Measurements from ENCODE around the gene KAT6B.

The KAT6B gene

DNA sequence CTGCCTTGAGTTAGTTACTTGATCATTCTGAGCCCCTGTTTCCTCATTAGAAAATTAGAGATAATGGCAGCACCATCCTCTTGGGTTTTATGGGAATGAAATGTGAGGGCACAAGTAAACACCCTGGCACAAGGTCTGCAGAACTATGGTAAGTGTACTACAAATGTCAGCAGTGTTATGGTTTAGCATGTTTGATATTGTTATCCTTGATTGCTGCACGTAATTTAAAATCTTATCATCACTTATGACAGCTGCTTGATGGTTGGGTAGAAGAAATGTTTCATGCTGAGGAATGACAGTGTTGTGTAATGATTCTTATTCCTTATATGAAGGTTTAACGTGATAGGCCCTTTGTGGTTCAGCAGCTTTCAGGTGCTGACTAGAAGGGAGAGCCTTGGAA lies 134.3 kb downstream of the KAT6B start:
- no peaks in the 10 kb centered on the region for H3K9me3 ChIP-seq (ENCODE audit: control extremely low read depth in 1 of 5, control insufficient read depth in 4 of 5, insufficient read depth in 2 of 5, low read depth in 1 of 5, low read length in 4 of 5)
- no peak overlapping the region for H3K4me3 ChIP-seq (ENCODE audit: control insufficient read depth in 1 of 7, extremely low read depth in 1 of 7, insufficient read depth in 4 of 7, low read depth in 2 of 7, low read length in 6 of 7)
- POLR2A ChIA-PET = no interaction called here
- H3K36me3 ChIP-seq (ENCODE audit: control insufficient read depth in 4 of 4, insufficient read depth in 4 of 4, low read length in 3 of 4) = peaks cover 0 to 13% (median 7%) of the 10 kb centered on the region in 4 experiments
- no peaks in the 10 kb centered on the region for H3K4me1 ChIP-seq (ENCODE audit: control extremely low read depth in 1 of 4, control insufficient read depth in 4 of 4, insufficient read depth in 4 of 4, low read length in 3 of 4)
- CTCF ChIA-PET = interaction anchor here (0.8 to 1.9 kb wide), 2 partner anchors 13 to 20 kb away, joined by 3 to 4 read pairs; no protein-coding TSS in a partner anchor
- DNase-seq = no peak
- 100% methylated on average over 1 of the region's 2 CpGs for WGBS (ENCODE audit: insufficient coverage)
- H3K27me3 ChIP-seq (replicated peaks in 2 of 5; ENCODE audit: control insufficient read depth in 4 of 5, insufficient read depth in 5 of 5, low read length in 4 of 5) = no peaks in the 10 kb centered on the region
- no peak overlapping the region for H3K27ac ChIP-seq (ENCODE audit: insufficient read depth in 1 of 2, low read depth in 1 of 2, low read length in 2 of 2, poor library complexity in 1 of 2, severe bottlenecking in 2 of 2)

- Histone ChIP-seq H3K27me3 (replicated peaks in 2 of 5; ENCODE audit: control insufficient read depth in 4 of 5, insufficient read depth in 5 of 5, low read length in 4 of 5) (no peaks in the 10 kb centered on the region), H3K4me3 (ENCODE audit: control insufficient read depth in 1 of 7, extremely low read depth in 1 of 7, insufficient read depth in 4 of 7, low read depth in 2 of 7, low read length in 6 of 7) (no peak overlapping the region), H3K4me1 (ENCODE audit: control extremely low read depth in 1 of 4, control insufficient read depth in 4 of 4, insufficient read depth in 4 of 4, low read length in 3 of 4) (peaks cover 0 to 1% (median 0%) of the 10 kb centered on the region in 4 experiments), H3K27ac (ENCODE audit: insufficient read depth in 1 of 2, low read depth in 1 of 2, low read length in 2 of 2, poor library complexity in 1 of 2, severe bottlenecking in 2 of 2) (no peak overlapping the region), H3K9me3 (ENCODE audit: control extremely low read depth in 1 of 5, control insufficient read depth in 4 of 5, insufficient read depth in 2 of 5, low read depth in 1 of 5, low read length in 4 of 5) (peaks cover 0 to 2% (median 0%) of the 10 kb centered on the region in 5 experiments), H3K36me3 (ENCODE audit: control insufficient read depth in 4 of 4, insufficient read depth in 4 of 4, low read length in 3 of 4) (peaks cover 0 to 13% (median 7%) of the 10 kb centered on the region in 4 experiments)
- DNase-seq = no peak
- CTCF ChIA-PET = no interaction called here
- POLR2A ChIA-PET = no interaction called here
- no CpG with 5 or more reads among the region's 4 CpGs for WGBS (ENCODE audit: insufficient coverage)
Measured at GRCh38 chr10:74962517-74962916, 136.1 kb downstream of the KAT6B start.

- no peaks in the 10 kb centered on the region for H3K27me3 ChIP-seq (replicated peaks in 2 of 5; ENCODE audit: control insufficient read depth in 4 of 5, insufficient read depth in 5 of 5, low read length in 4 of 5)
- H3K36me3 ChIP-seq (ENCODE audit: control insufficient read depth in 4 of 4, insufficient read depth in 4 of 4, low read length in 3 of 4) = peaks cover 0 to 13% (median 7%) of the 10 kb centered on the region in 4 experiments
- ChIA-PET CTCF (interaction anchor here (0.6 kb wide), 1 partner anchor 39 kb away, joined by 3 read pairs; no protein-coding TSS in a partner anchor), POLR2A (no interaction called here)
- DNase-seq = no peak
- H3K4me3 ChIP-seq (ENCODE audit: control insufficient read depth in 1 of 7, extremely low read depth in 1 of 7, insufficient read depth in 4 of 7, low read depth in 2 of 7, low read length in 6 of 7) = no peak overlapping the region
- peaks cover 6 to 11% (median 7%) of the 10 kb centered on the region in 4 experiments for H3K4me1 ChIP-seq (ENCODE audit: control extremely low read depth in 1 of 4, control insufficient read depth in 4 of 4, insufficient read depth in 4 of 4, low read length in 3 of 4)
- H3K9me3 ChIP-seq (ENCODE audit: control extremely low read depth in 1 of 5, control insufficient read depth in 4 of 5, insufficient read depth in 2 of 5, low read depth in 1 of 5, low read length in 4 of 5) = peaks cover 0 to 2% (median 0%) of the 10 kb centered on the region in 5 experiments
- no peak overlapping the region for H3K27ac ChIP-seq (ENCODE audit: insufficient read depth in 1 of 2, low read depth in 1 of 2, low read length in 2 of 2, poor library complexity in 1 of 2, severe bottlenecking in 2 of 2)
- 100% methylated on average over 2 of the region's 3 CpGs for WGBS (ENCODE audit: insufficient coverage)
Measured at GRCh38 chr10:74963549-74963948, 137.1 kb downstream of the KAT6B start.

DNA sequence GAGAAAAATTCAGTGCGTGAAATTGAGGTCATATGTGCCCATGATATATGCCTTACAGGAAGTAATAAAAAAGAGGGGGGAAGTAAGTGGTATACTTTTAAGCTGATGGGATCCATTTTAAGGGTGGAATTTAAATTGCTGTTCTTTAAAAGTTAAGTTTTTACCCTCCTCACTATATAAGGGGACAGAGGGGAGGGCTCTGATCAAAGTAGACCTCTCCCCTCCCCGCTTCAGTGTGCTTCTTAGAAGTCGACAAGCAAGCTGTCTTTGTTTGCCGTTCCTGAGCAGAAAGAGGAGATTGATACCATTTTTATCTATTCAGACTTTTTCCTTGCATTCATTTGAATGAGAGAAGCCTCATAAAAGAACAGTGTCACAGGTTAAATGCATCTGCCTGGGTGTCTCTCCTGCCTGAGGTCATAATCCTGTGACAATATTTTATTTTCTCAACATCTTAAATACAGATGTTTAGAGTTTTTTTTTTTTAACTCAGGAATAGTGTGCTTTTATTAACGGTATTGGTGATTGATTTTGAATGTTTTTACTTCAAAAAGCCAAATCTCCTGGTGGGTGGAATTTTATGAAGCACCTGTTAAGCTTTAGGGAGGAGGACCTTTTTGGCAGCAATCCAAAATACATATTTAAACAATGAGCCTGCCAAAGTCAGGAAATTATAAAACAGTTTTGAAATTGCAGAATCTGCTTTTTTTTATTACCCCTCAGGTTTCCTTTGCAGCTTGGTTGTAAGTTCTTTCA lies 141.7 kb downstream of the KAT6B start:
- peaks cover 0 to 2% (median 0%) of the 10 kb centered on the region in 5 experiments for H3K9me3 ChIP-seq (ENCODE audit: control extremely low read depth in 1 of 5, control insufficient read depth in 4 of 5, insufficient read depth in 2 of 5, low read depth in 1 of 5, low read length in 4 of 5)
- peak; percentile 38 to 79 (median 63) for DNase-seq
- H3K4me1 ChIP-seq (ENCODE audit: control extremely low read depth in 1 of 4, control insufficient read depth in 4 of 4, insufficient read depth in 4 of 4, low read length in 3 of 4) = peaks cover 13 to 26% (median 16%) of the 10 kb centered on the region in 4 experiments
- ChIA-PET CTCF (interaction anchor here (1.0 to 1.7 kb wide), 4 partner anchors 9 to 229 kb away, joined by 3 to 4 read pairs (median 3); no protein-coding TSS in a partner anchor), POLR2A (no interaction called here)
- H3K36me3 ChIP-seq (ENCODE audit: control insufficient read depth in 4 of 4, insufficient read depth in 4 of 4, low read length in 3 of 4) = peaks cover 0 to 6% (median 3%) of the 10 kb centered on the region in 4 experiments
- H3K27me3 ChIP-seq (replicated peaks in 2 of 5; ENCODE audit: control insufficient read depth in 4 of 5, insufficient read depth in 5 of 5, low read length in 4 of 5) = no peaks in the 10 kb centered on the region
- peak overlapping the region in 6 of 7 experiments; percentile 30 to 71 (median 40) for H3K4me3 ChIP-seq (ENCODE audit: control insufficient read depth in 1 of 7, extremely low read depth in 1 of 7, insufficient read depth in 4 of 7, low read depth in 2 of 7, low read length in 6 of 7)
- no peak overlapping the region for H3K27ac ChIP-seq (ENCODE audit: insufficient read depth in 1 of 2, low read depth in 1 of 2, low read length in 2 of 2, poor library complexity in 1 of 2, severe bottlenecking in 2 of 2)
- WGBS (ENCODE audit: insufficient coverage) = 0% methylated on average over 2 of the region's 5 CpGs

DNA sequence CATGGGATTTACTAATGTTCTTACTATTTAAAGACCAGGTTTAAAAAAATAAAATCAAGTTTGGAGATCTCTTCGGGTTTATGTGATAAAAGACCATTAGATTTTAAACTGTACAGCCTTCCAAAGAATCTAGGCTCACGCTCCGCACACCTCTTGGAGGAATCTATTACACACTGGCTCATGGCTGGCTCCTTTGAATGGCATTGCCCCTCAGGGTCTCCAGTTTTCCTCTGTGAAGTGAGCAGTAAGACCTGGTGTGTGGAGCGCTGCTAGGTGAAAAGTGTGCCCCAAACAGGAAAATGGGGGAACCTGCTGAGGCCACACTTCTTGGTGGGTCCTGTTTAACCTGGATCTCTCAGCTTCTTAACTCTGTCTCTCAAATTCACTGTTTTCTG lies 142.3 kb downstream of the KAT6B start:
- no peak for DNase-seq
- Histone ChIP-seq H3K9me3 (ENCODE audit: control extremely low read depth in 1 of 5, control insufficient read depth in 4 of 5, insufficient read depth in 2 of 5, low read depth in 1 of 5, low read length in 4 of 5) (peaks cover 0 to 2% (median 0%) of the 10 kb centered on the region in 5 experiments), H3K4me1 (ENCODE audit: control extremely low read depth in 1 of 4, control insufficient read depth in 4 of 4, insufficient read depth in 4 of 4, low read length in 3 of 4) (peaks cover 13 to 26% (median 16%) of the 10 kb centered on the region in 4 experiments), H3K4me3 (ENCODE audit: control insufficient read depth in 1 of 7, extremely low read depth in 1 of 7, insufficient read depth in 4 of 7, low read depth in 2 of 7, low read length in 6 of 7) (peak overlapping the region in 2 of 7 experiments; percentile 5 to 71), H3K27me3 (replicated peaks in 2 of 5; ENCODE audit: control insufficient read depth in 4 of 5, insufficient read depth in 5 of 5, low read length in 4 of 5) (no peaks in the 10 kb centered on the region), H3K27ac (ENCODE audit: insufficient read depth in 1 of 2, low read depth in 1 of 2, low read length in 2 of 2, poor library complexity in 1 of 2, severe bottlenecking in 2 of 2) (no peak overlapping the region), H3K36me3 (ENCODE audit: control insufficient read depth in 4 of 4, insufficient read depth in 4 of 4, low read length in 3 of 4) (peaks cover 0 to 9% (median 3%) of the 10 kb centered on the region in 4 experiments)
- ChIA-PET CTCF (interaction anchor here (1.0 to 1.7 kb wide), 4 partner anchors 8 to 230 kb away, joined by 3 to 4 read pairs (median 3); no protein-coding TSS in a partner anchor), POLR2A (no interaction called here)
- 75% methylated on average over 4 of the region's 4 CpGs for WGBS (ENCODE audit: insufficient coverage)

DNA sequence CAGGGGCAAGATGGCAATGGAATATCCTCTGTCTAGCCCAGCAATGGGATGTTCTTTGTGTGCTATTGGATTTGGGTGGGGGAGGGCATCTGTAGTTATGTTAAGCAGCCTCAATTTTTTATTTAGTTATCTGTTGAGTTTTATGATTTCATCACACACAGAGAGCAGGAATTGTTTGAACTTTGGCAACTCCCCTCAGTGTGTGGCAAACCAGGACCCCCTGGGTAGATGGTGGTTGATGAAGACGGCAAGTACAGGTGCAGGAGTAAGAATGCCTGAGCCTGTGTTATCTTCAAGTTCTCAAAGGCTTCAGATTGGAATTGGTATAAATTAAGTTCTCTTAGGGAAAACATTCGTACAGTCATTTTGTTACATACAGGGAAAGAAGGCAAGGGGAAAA lies 142.7 kb downstream of the KAT6B start:
- ChIA-PET CTCF (no interaction called here), POLR2A (no interaction called here)
- Histone ChIP-seq H3K36me3 (ENCODE audit: control insufficient read depth in 4 of 4, insufficient read depth in 4 of 4, low read length in 3 of 4) (peaks cover 0 to 9% (median 5%) of the 10 kb centered on the region in 4 experiments), H3K4me1 (ENCODE audit: control extremely low read depth in 1 of 4, control insufficient read depth in 4 of 4, insufficient read depth in 4 of 4, low read length in 3 of 4) (peaks cover 13 to 26% (median 16%) of the 10 kb centered on the region in 4 experiments), H3K27me3 (replicated peaks in 2 of 5; ENCODE audit: control insufficient read depth in 4 of 5, insufficient read depth in 5 of 5, low read length in 4 of 5) (no peaks in the 10 kb centered on the region), H3K27ac (ENCODE audit: insufficient read depth in 1 of 2, low read depth in 1 of 2, low read length in 2 of 2, poor library complexity in 1 of 2, severe bottlenecking in 2 of 2) (no peak overlapping the region), H3K4me3 (ENCODE audit: control insufficient read depth in 1 of 7, extremely low read depth in 1 of 7, insufficient read depth in 4 of 7, low read depth in 2 of 7, low read length in 6 of 7) (no peak overlapping the region), H3K9me3 (ENCODE audit: control extremely low read depth in 1 of 5, control insufficient read depth in 4 of 5, insufficient read depth in 2 of 5, low read depth in 1 of 5, low read length in 4 of 5) (peaks cover 0 to 2% (median 0%) of the 10 kb centered on the region in 5 experiments)
- no peak for DNase-seq
- 100% methylated on average over 2 of the region's 2 CpGs for WGBS (ENCODE audit: insufficient coverage)

DNA sequence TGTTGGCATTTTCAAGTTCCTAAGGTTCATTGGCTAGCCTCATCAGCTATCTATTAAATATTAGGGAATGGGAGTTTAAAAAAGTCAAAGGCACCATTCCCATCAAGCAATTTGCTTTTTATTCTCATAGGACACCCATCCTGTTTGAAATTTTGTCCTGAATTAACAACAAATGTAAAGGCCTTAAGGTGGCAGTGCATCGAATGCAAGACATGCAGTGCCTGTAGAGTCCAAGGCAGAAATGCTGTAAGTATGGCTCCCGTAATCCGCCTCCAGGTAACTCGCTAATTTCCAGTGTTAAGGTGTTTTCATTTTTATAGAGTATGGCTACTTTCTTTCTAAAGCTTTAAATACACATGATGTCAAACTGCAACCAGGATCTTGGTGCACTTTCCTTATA lies 143.1 kb downstream of the KAT6B start:
- no peak for DNase-seq
- H3K4me1 ChIP-seq (ENCODE audit: control extremely low read depth in 1 of 4, control insufficient read depth in 4 of 4, insufficient read depth in 4 of 4, low read length in 3 of 4) = peaks cover 13 to 26% (median 19%) of the 10 kb centered on the region in 4 experiments
- no peak overlapping the region for H3K4me3 ChIP-seq (ENCODE audit: control insufficient read depth in 1 of 7, extremely low read depth in 1 of 7, insufficient read depth in 4 of 7, low read depth in 2 of 7, low read length in 6 of 7)
- WGBS (ENCODE audit: insufficient coverage) = 100% methylated on average over 1 of the region's 4 CpGs
- H3K9me3 ChIP-seq (ENCODE audit: control extremely low read depth in 1 of 5, control insufficient read depth in 4 of 5, insufficient read depth in 2 of 5, low read depth in 1 of 5, low read length in 4 of 5) = peaks cover 0 to 2% (median 0%) of the 10 kb centered on the region in 5 experiments
- peaks cover 0 to 8% (median 5%) of the 10 kb centered on the region in 4 experiments for H3K36me3 ChIP-seq (ENCODE audit: control insufficient read depth in 4 of 4, insufficient read depth in 4 of 4, low read length in 3 of 4)
- no peak overlapping the region for H3K27ac ChIP-seq (ENCODE audit: insufficient read depth in 1 of 2, low read depth in 1 of 2, low read length in 2 of 2, poor library complexity in 1 of 2, severe bottlenecking in 2 of 2)
- no peaks in the 10 kb centered on the region for H3K27me3 ChIP-seq (replicated peaks in 2 of 5; ENCODE audit: control insufficient read depth in 4 of 5, insufficient read depth in 5 of 5, low read length in 4 of 5)
- ChIA-PET CTCF (interaction anchor here (0.8 to 1.2 kb wide), 3 partner anchors 12 to 52 kb away, joined by 3 read pairs; no protein-coding TSS in a partner anchor), POLR2A (no interaction called here)

All from common myeloid progenitor, CD34-positive (primary cell).